ENCODE measurements around the gene CREB5.

The CREB5 gene

GRCh38 chr7:28711114-28711513, 298.8 kb downstream of the CREB5 start:
- no peak for DNase-seq (ENCODE audit: low read depth)

- DNase-seq (ENCODE audit: low read depth) = no peak
These were observed 302.3 kb downstream of the CREB5 start for GRCh38 chr7:28714459-28715120.

GRCh38 chr7:28717445-28718054, 305.2 kb downstream of the CREB5 start:
- DNase-seq (ENCODE audit: low read depth) = no peak

- DNase-seq (ENCODE audit: low read depth) = no peak
These were observed 305.8 kb downstream of the CREB5 start for GRCh38 chr7:28718055-28718481.

GRCh38 chr7:28718545-28718944, 306.2 kb downstream of the CREB5 start:
- DNase-seq (ENCODE audit: low read depth) = no peak

- DNase-seq (ENCODE audit: low read depth) = no peak
These were observed 310.4 kb downstream of the CREB5 start for GRCh38 chr7:28722684-28723083.

GRCh38 chr7:28723336-28723735, 311.0 kb downstream of the CREB5 start:
- no peak for DNase-seq (ENCODE audit: low read depth)

- DNase-seq (ENCODE audit: low read depth) = no peak
These were observed 312.2 kb downstream of the CREB5 start for GRCh38 chr7:28724563-28724962.

- no peak for DNase-seq (ENCODE audit: low read depth)
These were observed 312.8 kb downstream of the CREB5 start for GRCh38 chr7:28725045-28725642.

- no peak for DNase-seq (ENCODE audit: low read depth)
These were observed 313.6 kb downstream of the CREB5 start for GRCh38 chr7:28725911-28726310.

GRCh38 chr7:28726555-28726954, 314.2 kb downstream of the CREB5 start:
- DNase-seq (ENCODE audit: low read depth) = no peak

- no peak for DNase-seq (ENCODE audit: low read depth)
These were observed 317.0 kb downstream of the CREB5 start for GRCh38 chr7:28729281-28729680.

- no peak for DNase-seq (ENCODE audit: low read depth)
These were observed 317.4 kb downstream of the CREB5 start for GRCh38 chr7:28729727-28730126.

- DNase-seq (ENCODE audit: low read depth) = no peak
These were observed 318.9 kb downstream of the CREB5 start for GRCh38 chr7:28731092-28731658.

GRCh38 chr7:28732071-28732869, 320.0 kb downstream of the CREB5 start:
- no peak for DNase-seq (ENCODE audit: low read depth)

GRCh38 chr7:28733035-28733434, 320.7 kb downstream of the CREB5 start:
- DNase-seq (ENCODE audit: low read depth) = no peak

GRCh38 chr7:28738412-28738811, 326.1 kb downstream of the CREB5 start:
- no peak for DNase-seq (ENCODE audit: low read depth)

GRCh38 chr7:28739128-28739527, 326.8 kb downstream of the CREB5 start:
- DNase-seq (ENCODE audit: low read depth) = no peak

GRCh38 chr7:28739826-28740225, 327.5 kb downstream of the CREB5 start:
- no peak for DNase-seq (ENCODE audit: low read depth)

- DNase-seq (ENCODE audit: low read depth) = no peak
These were observed 332.6 kb downstream of the CREB5 start for GRCh38 chr7:28744951-28745350.

- DNase-seq (ENCODE audit: low read depth) = no peak
These were observed 333.0 kb downstream of the CREB5 start for GRCh38 chr7:28745351-28745750.

GRCh38 chr7:28747404-28747803, 335.1 kb downstream of the CREB5 start:
- DNase-seq (ENCODE audit: low read depth) = no peak
